HCEC 1CT (cell line): ENCODE results near the gene FNDC11.

Experiments
- DNase-seq: peaks from one replicate; pipeline ENCODE4 v3.0.0-alpha.2; 2017

FNDC11 gene

DNA sequence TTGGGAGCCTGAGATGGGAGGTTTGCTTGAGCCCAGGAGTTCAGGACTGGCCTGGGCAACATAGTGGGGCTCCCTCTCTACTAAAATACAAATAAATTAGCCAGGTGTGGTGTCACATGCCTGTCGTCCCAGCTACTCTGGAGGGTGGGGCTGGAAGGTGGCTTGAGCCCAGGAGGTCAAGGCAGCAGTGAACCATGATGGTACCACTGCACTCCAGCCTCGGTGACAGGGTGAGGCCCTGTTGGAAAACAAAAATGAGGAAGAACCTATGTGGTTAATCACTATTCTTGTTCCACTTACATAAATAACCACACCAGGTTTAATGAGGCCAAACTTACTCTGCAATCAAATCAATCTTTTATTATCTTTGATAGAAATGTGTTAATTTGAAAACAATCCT, 28.0 kb upstream of the FNDC11 start:
- no peak for DNase-seq

DNA sequence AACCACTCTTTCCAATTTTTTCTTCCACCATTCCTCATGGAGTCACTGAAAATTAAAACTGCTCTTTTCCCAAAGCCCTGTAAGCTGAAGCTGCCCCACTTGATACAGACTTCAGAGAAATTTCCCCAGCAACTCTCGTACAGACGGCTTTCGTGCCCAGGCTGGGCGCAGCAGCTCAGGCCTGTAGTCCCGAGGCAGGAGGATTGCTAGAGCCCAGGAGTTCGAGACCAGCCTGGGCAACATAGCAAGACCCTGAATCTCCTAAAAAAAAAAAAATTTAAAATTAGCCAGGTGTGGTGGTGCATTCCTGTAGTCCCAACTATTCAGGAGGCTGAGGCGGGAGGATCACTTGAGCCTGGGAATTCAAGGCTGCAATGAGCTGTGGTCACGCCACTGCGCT, 26.8 kb upstream of the FNDC11 start:
- DNase-seq: no peak

DNA sequence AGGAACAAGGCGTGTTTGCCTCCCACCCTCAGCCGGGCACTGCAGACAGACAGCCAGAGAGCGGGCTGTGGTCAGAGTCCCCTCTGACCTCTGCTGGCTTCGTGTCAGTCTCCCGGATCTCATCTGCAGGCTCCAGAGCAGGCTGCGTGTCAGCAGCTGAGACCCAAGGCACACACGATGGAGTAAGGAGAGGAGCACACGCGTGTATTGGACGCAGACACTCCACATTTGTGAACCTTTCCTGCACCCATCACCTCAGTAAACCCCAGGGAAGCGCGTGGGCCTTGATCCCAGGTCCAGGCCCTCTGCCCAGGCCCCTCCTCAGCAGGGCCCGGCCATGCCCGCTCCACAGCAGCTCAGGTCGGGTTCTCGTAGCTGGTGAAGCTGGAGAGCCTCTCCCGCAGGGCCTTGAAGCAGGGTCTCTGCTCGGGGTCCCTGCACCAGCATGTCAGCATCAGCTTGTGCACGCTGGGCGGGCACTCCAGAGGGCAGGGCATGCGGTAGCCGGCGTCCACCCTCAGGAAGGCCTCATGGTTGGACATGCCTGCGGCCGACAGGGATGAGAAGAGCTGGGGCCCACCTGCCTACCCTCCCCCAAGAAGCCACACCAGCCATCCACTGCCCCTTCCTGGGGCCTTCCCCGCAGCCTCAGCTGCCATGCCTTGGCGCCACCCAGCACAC, 24.6 kb upstream of the FNDC11 start:
- DNase-seq: no peak

DNA sequence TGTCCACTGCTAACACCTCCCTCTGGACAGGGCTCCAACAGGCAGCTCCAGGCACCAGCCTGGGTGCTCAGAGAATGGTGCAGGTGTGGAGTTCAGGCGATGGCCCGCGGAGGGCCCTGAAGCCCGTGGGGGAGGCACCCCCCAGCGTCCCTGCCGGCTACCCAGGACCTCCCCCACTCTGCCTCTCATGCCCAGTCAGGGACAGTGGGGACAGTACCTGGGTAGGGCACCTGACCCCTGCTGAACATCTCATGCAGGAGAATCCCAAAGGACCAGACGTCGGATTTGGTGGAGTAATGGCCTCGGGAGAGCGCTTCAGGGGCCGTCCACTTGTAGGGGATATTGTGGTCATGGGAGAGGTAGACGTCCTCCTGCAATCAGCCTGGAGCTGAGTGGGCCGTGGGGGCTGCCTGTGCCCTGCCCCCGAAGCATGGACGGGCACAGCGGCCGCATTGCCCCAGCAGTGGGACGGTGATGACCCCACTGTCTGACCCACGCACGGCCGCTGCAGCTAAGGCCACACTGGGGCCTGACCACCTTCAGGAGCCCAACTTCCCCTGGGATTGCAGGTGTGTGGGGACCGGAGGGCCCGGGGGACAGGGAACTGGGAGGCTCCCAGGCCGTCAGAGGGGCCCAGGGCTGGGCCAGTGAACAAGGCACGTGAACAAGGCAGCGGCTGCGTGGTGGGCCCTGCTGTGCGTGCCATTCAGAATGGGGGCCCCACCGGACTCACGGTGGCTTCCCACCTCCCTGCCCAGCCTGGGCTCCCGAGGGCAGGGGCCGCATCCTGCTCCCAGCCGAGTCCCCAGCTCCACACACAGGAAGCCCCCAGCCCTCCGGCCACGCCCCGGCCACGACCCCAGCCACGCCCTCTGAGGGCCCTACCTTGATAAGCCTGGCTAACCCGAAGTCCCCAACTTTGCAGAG, 23.8 kb upstream of the FNDC11 start:
- no peak for DNase-seq

DNA sequence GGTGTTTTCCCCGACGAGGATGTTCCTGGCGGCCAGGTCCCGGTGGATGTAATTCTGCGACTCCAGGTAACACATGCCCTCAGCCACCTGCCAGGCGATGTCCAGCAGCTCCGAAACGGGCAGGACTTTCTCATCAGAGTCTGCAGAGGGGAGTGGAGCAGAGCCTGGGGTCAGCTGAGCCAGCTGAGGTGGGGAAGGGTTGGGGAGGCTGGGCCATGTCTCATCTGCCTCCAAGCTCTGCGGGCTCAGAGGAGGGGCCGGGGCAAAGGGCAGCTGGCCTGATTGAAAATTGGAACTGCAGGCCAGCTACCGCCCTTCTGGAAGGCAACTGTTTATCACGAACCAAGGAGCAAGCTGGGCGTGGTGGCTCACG, 23.2 kb upstream of the FNDC11 start:
- no peak for DNase-seq

DNA sequence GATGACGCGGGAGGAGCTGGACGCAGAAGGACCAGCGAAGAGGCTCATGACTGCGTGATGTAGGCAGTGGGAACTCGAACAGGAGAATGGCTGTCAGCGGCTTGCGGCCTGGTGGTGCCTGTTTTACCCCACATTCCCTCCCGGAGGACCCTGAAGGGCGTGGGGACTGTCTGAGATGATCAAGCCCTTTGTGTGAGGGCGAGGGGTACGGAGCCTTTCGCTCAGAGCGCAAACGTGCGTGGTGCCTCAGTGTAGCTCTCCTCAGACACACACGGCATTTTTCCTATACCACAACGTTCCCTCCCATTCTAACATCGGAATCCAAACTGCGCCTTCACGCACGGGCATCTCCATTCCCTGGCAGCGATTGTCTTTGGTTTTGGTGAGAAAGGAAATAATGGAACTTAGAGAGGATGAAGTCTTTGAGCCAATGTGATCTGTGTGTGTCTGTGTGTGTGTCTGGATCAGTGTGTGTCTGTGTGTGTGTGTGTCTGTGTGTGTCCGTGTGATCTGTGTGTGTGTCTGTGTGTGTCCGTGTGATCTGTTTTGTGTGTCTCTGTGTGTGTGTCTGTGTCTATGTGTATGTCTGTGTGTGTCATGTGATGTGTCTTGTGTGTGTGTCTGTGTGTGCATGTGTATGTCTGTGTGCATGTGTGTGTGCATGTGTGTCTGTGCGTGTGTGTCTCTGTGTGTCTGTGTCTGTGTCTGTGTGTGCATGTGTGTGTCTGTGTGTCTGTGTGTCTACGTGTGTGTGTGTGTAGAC, 22.1 kb upstream of the FNDC11 start:
- DNase-seq: no peak

DNA sequence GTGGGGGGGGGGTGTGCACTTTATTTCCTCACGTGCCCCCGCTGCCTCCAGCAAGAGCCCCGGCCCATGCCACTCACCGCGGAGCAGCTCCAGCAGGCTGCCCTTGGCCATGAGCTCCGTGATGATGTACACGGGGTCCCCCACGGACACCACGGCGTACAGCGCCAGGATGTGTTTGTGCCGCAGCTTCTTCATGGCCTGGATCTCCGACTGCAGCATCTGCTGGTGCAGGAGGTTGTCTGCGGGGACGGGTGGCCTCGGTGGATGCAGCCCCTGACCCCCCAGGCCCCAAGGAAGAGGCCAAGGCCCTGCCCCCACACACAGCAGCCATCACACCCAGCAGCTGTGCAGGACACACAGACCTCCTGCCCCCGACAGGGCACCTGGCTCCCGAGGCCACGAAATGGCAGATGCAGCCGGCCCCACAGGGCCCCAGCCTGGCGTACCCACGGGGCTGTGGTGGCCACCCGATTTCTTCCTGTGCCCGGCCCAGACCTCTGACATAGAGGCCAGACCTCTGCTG, 21.4 kb upstream of the FNDC11 start:
- no peak for DNase-seq

DNA sequence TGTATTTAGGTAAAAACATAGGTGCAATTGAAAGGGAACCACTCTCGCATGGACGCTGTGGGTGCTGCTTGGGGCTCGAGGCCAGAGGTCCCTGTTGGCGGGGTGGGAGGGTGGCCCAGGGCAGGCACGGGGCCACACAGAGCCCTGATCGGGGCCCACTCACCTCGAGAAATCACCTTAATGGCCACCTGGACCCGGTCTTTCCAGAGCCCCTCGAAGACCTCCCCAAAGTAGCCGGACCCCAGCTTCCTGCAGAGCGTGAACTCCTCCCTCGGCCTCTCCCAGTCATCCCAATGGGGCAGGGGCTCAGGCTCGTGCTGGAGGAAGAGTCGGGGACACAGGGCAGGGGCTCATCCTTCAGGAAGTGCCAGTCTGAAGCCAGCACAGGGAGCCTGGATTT, 20.6 kb upstream of the FNDC11 start:
- DNase-seq: no peak

DNA sequence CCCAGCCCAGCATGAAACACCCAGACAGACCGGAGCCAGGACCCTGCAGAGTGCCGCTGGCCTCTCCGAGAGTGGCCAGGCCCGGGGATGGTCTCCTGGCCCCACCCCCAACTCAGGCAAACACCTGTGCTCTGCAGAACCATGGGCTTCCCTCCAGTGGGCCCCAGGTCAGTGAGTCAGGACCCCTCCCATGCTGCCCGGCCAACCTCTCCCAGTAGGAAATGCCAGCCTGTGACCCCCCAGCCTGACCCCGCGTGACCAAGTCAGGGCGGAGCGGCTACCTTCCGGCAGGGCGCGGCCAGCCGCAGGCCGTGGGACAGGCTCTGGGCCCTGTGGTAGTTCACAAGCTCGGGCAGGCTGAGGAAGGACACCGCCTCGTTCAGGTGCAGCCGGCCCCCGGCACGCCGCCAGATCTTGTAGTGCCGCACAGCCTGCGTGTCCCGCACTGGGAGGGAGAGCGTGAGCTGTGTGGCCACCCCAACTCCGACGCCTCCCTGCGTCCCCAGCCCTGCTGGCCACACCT, 20.0 kb upstream of the FNDC11 start:
- DNase-seq: no peak

DNA sequence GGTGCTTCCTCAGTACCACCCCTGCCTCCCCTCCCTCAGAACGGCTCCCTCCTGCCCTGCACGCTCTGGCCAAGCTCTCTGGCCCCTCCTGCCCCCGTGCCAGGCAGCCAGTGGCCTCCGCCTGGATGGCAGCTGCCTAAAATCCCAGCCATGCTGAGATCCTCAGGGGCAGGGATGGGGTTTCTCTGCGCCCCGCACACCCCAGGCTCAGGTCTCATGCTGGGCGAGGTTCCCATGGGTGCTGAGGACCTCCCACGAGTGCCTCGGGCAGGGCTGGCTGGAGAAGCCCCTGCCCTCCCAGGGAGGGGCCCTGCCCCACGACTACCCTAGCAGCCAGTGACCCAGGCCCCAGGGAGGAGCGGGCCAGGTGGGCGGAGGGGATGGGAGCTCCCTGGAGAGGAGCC, 19.5 kb upstream of the FNDC11 start:
- no peak for DNase-seq

DNA sequence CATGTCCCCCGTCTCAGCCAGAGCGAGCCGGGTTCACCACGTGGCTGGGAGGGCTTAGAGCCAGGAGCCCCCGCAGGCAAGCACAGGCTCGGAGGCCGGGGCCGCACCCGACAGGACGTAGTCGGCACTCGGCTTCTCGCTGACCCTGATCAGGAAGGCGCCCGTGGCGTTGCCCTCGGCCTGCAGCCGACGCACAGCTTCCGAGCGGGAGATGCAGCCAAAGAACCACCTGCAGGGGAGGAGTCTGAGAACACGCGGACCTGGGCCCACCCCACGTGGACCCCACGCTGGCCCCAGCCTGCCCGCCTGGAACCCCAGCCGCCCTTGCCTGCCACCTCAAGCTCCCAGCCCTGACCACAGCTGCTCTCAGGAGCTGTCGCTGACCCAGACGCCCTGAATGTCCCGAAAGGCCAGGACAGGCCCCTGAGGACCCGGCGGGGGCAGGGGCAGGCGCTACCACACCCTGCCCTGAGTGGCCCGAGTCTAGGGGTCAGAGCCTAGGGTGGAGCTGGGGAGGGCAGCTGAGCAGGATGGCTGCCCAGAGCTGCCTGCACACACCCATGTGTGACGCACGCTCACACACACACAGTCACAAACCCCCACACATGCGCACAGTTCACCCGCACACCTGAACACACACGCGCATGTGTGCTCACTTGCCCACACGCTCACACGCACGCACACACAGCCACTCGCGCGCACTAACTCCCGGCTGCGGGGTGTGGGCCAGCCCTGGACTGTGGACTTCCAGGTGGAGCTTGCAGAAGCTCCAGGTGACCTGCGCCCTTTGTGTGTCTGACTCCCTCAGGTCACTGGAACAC, 18.9 kb upstream of the FNDC11 start:
- no peak for DNase-seq

DNA sequence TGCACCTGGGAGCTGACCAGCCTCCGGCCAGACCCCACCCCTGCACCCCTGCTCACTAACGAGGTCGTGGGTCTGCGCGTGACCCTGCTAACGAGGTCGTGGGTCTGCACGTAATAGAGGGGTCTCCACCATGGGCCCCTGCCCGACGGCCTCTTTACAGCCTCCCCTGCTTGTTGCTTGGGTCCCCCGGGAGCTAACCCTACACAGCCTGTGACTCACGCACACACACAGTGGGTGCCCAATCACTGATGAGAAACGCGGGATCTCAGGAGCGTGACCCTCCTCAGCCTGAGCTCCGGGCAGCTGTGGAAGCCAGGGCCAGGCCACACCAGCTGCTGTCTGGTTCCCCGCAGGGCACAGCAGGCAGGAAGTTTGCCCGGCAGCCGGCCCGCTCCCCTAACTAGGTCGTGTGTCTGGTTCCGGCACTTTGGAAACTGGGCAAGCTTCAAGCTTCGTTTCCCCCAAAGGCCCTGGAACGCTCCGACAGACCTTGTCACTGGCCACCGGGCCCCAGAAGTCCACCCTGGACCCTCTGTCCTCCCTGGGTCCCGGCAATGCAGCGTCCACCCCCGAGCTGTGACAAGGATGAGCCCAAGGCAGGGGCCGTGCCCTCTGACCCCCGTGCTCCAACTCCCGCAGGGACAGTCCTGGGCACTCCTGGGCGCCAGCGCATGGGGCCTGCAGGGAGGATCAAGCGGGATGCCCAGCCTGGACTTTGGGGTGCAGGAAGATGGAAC, 17.6 kb upstream of the FNDC11 start:
- no peak for DNase-seq

DNA sequence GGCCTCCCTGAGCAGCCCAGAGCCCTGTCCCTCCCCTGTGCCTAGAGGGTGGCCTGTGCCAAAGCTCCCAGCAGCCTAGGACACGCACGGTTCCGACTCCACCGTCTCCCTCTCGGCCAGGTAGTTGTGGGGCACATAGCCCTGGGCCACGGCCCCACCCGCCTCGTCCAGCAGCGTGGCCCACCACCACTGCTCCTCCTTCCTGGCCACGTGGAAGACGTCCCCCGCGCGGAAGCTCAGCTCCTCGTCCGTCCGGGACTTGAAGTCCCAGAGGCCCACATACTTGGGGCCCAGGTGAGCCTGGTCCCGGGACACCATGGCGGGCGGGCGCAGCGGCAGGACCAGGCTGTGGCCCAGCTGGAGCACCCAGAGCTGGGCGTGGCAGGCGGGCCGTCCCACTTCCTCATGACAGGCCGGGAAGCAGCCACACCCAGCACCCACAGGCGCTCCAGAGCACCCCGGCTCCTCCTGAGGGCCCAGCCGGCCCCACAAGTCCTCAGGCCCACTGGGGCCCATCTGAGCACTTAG, 16.9 kb upstream of the FNDC11 start, which contains the start of gene PTK6:
PTK6 (minus strand) TSS at position 380 of the 528 bp plus-strand sequence; CDS start at position 318, 62 bp downstream.
- DNase-seq: no peak

DNA sequence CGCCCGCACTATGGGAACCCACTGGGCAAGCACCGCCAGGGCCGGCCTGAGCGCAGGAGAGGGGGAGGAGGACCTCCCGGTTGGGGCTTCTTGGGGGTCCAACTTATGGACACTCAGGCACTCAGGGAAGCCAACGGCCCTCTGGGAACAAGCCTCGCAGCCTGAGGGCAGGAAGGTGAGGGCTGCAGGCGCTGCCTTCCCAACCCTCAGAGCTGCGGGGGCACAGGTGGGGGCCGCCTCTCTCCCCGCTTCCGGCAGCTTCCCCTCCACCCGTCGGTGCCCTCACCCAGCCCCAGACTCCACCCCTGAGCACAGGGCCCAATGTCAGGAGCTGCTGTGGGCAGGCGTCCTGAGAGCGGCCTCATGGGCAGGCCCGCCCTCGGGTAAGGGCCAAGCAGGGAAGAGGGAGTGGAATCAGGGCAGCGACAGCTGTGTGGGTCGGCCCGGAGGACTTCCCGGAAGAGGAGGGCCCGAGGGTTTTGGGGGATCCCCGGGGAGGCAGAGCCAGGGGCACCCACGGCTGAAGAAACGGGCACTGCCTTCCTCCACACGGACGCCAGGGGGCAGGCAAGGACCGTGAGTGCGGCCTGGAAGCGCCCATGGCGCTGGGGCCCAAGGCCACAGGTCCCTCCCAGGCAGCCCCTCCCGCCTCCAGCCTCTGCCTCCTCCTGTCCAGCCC, 16.3 kb upstream of the FNDC11 start:
- DNase-seq: peak; percentile 96

DNA sequence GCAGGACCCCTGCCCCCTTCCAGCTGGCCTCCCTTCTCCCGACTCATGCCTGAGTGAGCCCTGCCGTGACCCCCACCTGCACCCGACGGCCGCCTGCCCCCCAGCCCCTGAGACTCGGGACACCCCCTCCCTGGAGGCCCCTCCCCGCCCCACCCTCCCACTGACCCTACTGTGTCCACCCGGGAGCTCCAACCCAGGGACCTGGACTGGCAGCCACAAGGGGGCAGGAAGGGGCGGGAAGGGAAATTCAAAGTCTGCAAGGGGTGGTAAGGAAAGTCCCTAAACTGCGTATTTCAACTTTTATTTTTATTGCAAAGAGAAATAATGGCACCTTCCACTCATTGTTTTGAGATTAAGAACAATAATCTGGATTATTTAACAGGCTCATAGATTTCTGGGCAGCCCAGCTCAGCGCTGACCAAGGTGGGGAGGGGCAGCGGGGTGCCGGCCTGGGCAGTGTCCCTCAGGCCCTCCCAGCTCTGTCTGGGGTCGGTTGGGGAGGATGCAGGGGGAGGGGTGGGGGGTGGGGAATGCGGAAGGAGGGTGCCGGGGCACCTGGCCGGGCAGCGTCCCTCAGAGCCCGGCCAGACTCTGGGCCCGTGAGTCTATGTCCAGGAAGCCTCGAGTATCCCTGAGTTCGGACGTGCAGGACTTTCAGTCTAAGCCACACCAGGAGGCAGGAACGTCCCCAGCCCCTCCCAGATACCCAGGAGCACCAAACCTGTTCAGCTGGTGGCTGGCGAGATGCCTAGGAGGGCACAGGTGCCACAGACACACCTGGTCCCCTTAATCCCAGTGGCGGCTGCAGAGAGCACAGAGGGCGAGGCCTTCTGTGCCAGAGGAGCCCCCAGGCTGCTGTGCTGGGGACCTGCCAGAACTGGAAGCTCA, 15.5 kb upstream of the FNDC11 start:
- DNase-seq: peak; percentile 29

DNA sequence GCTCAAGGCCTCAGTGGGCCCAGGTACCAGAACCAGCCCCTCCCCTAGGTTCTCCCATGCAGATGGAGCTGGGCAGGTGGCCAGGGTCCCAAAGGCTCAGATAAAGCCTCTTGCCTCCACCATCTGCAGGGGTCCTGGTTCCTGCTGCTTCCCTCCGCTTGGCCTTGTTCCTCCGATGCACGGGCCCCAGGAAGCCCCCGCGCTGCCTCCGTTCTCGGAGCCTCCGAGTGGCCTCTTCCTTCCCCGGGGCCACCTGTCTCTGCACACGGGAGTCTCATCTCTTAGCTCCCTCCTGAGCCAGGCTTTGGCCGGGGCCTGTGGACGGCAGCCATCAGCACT, 14.9 kb upstream of the FNDC11 start:
- DNase-seq: no peak

DNA sequence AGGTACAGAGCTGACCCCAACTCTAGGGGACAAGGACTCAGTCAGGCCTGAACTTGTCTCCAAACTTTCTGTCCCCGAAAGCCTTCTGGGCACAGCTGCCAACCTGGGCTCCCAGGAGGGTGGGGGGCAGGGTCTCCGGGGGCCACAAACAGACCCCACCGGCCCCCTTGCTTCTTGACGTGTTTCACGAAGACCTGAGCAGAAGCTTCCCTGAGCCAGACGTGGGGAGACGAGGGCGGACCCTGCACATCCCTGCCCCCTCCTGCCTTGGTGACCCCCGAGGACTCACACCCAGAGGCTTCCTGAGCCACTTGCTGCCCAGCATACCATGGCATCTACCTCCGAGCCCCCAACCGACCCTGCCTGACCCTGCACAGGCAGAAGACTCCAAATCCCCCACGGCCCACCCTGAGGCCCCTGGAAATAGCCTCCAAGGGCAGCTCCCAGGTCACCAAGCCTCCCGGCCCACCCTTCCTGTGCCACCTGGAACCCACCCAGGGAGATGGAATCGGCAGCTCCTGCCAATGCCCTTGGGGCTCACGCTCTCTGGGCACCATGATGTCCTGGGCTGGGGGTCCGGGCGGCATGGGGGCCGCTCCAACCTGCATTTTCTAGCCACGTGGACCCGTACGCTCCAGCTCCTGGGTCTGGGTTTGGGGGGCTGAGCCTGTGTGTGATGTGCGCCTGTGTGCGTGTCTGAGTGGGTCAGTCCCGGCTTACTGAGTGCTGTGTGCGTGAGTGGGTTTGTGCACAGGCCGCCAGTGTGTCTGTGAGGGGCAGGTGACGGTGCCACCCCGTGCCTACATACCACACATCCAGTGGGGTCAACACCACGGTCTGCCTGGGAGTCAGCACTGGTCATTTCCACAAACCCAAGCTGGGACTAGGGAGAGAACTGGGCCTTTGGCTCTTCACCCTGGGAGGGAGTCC, 14.3 kb upstream of the FNDC11 start:
- DNase-seq: no peak

DNA sequence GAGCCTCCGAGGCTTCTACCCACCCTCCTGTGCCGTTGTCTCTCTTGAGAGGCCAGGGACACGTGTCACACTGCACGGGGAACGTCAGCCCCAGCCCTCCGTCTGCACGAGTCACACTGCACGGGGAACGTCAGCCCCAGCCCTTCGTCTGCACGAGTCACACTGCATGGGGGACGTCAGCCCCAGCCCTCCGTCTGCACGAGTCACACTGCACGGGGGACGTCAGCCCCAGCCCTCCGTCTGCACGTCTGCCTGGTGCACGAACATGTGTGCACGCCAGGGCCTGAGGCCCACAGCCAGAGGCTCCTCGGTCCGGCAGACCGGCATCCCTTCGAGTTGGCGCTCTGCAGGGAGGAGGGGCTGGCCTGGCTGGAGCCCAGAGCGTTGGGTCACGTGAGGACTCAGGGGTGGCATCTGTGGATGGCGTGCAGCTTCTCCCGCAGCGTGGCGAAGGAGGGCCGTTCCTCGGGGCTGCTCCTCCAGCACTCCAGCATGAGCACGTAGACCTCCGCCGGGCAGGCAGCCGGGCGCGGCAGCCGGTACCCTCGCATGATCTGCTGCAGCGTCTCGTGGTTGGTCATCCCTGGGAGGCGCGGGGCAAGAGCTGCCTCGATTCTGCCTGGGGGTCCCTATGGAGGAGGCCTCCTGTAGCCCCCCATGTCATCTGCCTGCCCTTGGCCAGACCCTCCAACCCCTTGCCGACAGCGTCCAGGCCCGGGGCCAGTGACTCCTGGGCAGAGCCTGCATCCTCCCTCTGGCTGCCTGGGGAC, 13.4 kb upstream of the FNDC11 start:
- no peak for DNase-seq
